ENCODE results near the gene HGF.

GRCh38 chr7:81779706-81780105, 9.9 kb upstream of the HGF start:
- TF ChIP-seq CTCF (IDR thresholded peaks at IDR 0.05) (no peak), POLR2A (IDR thresholded peaks at IDR 0.05) (no peak)

Measured in sigmoid colon (tissue), 3 donors.